Gastroesophageal sphincter (tissue), 4 donors: ENCODE results near the gene WDR87. TPM values are rescaled to one million over a fixed set of nuclear protein-coding genes. Genes with fewer than 3 reads are reported as not detected.
A peak's percentile ranks its signal among the peaks of the same experiment; 100 is the strongest.

Experiments used
- ATAC-seq: fragments of 150-250 bp; one replicate; pipeline ENCODE4 v1.9.1; 2016; ENCODE audit warnings: mild to moderate bottlenecking, moderate library complexity
- H3K27ac ChIP-seq, 4 donors: fragments of 200-600 bp; sonication (generic) in 3 of 4; 1 replicate in 3 of 4; 2 replicates in 1 of 4; pipeline ENCODE4 v1.5.1; 2016 to 2019
- H3K27me3 ChIP-seq: fragments of 200-600 bp; sonication (generic); one replicate; pipeline ENCODE4 v1.5.1; 2019
- H3K36me3 ChIP-seq, 2 donors: fragments of 200-600 bp; sonication (generic); one replicate each; pipeline ENCODE4 v1.5.1; 2019; ENCODE audit warnings: control low read depth in 1 of 2
- H3K4me1 ChIP-seq, 3 donors: fragments of 200-600 bp; sonication (generic); 1 replicate in 2 of 3; 2 replicates in 1 of 3; pipeline ENCODE4 v1.5.1; 2016 to 2019; ENCODE audit warnings: control low read depth in 2 of 3
- H3K4me3 ChIP-seq, 2 donors: fragments of 200-600 bp; sonication (generic); one replicate each; pipeline ENCODE4 v1.5.1; 2019; ENCODE audit warnings: mild to moderate bottlenecking in 1 of 2, moderate library complexity in 1 of 2
- H3K9me3 ChIP-seq, 3 donors: fragments of 200-600 bp; sonication (generic); one replicate each; pipeline ENCODE4 v1.5.1; 2017 to 2019; ENCODE audit warnings: control low read depth in 2 of 3
- EP300 ChIP-seq: sonication (generic); formaldehyde crosslinking; IDR thresholded peaks from one replicate; pipeline ENCODE4 v1.6.1; 2017; ENCODE audit warnings: antibody characterized with exemption, mild to moderate bottlenecking
- POLR2A ChIP-seq, 2 donors: fragments of 450-650 bp; IDR thresholded peaks; one replicate each; pipeline ENCODE4 v1.6.1; 2017; ENCODE audit warnings: antibody characterized with exemption in 2 of 2, mild to moderate bottlenecking in 2 of 2, moderate library complexity in 1 of 2
- POLR2AphosphoS5 ChIP-seq: sonication (generic); formaldehyde crosslinking; IDR thresholded peaks from one replicate; pipeline ENCODE4 v1.6.1; 2017; ENCODE audit warnings: antibody characterized with exemption
- WGBS, 2 donors: methylation state at CpG; one replicate each; pipeline ENCODE4 v1.1.5; 2018; ENCODE audit warnings: low coverage in 1 of 2; 5-methylcytosine and 5-hydroxymethylcytosine counted together
- total RNA-seq, 4 donors: library from RNA; depleted of rRNA; stranded (reverse); fragments of >200 nt; gene quantifications; one replicate each; pipeline ENCODE4 v1.1.0, GENCODE V29; 2016
- TF ChIP-seq, protein P1 (sequence below), 4 experiments: fragments of 200-600 bp in 2 of 4; fragments of 450-650 bp in 2 of 4; sonication (generic) in 1 of 4; IDR thresholded peaks; one replicate each; pipeline ENCODE4 v1.5.1; 2017 to 2019; ENCODE audit warnings: antibody characterized with exemption in 4 of 4, mild to moderate bottlenecking in 2 of 4, moderate library complexity in 2 of 4

The WDR87 gene
- total RNA-seq, 4 donors from 2014 or later: not detected

DNA sequence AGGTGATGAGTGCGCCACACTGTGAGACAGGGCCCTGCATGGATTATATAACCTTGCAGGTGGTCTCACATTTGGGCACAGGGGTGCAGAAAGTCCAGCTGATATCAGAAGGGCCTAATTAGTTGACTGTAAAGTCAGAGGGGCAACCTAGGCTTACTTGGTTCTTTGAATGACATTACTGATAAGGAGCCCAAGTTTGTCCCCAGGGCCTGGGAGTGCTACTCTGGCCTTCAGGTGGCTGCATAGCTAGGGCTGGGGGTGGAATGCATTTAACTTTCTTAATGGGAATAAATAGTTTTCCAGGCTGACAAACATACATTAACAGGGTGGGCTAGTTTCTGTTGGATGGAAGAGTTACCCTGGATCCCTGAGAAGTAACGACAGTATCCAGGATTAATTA lies 3.3 kb downstream of the WDR87 start:
- Histone ChIP-seq H3K4me1 (peaks cover 0 to 12% (median 4%) of the 10 kb centered on the region in 3 donors), H3K27me3 (no peaks in the 10 kb centered on the region), H3K4me3 (no peak overlapping the region), H3K36me3 (no peaks in the 10 kb centered on the region), H3K9me3 (no peaks in the 10 kb centered on the region), H3K27ac (no peak overlapping the region)
- WGBS, 2 donors: 79 to 86% methylated on average over 1 to 2 of the region's 2 CpGs
- no peak for ATAC-seq
- TF ChIP-seq POLR2AphosphoS5 (no peak), EP300 (no peak), POLR2A (IDR thresholded peaks at IDR 0.05) (no peak)
- TF ChIP-seq, protein P1, sequence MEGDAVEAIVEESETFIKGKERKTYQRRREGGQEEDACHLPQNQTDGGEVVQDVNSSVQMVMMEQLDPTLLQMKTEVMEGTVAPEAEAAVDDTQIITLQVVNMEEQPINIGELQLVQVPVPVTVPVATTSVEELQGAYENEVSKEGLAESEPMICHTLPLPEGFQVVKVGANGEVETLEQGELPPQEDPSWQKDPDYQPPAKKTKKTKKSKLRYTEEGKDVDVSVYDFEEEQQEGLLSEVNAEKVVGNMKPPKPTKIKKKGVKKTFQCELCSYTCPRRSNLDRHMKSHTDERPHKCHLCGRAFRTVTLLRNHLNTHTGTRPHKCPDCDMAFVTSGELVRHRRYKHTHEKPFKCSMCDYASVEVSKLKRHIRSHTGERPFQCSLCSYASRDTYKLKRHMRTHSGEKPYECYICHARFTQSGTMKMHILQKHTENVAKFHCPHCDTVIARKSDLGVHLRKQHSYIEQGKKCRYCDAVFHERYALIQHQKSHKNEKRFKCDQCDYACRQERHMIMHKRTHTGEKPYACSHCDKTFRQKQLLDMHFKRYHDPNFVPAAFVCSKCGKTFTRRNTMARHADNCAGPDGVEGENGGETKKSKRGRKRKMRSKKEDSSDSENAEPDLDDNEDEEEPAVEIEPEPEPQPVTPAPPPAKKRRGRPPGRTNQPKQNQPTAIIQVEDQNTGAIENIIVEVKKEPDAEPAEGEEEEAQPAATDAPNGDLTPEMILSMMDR (IDR thresholded peaks at IDR 0.05): no peak

DNA sequence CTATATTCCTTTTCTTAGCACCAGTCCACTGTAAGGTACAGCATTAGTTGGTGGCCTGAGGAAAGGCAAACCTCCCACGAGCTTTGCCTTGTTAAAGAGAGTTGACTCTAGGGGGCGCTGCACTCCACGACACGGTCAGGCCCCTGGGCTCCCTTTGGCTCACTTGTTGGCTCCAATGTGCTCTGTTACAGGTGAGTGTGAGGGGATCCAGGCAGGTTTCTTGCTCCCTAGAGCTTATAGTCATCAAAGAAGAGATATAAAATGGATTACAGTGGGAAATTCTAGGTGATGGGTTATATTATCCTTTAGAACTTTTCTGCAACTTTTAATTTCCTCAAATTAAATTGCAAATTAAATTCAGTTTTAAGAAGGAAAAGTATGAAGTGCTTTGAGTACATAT lies 3.7 kb downstream of the WDR87 start:
- ATAC-seq: no peak
- 0% methylated on average over 4 of the region's 4 CpGs; no CpG with 5 or more reads in 1 of the 2 donors for WGBS, 2 donors
- TF ChIP-seq POLR2A (IDR thresholded peaks at IDR 0.05): no peak
- TF ChIP-seq, protein P1 (IDR thresholded peaks at IDR 0.05): peak in 3 of 4 experiments; percentile 45 to 73 (median 62)

DNA sequence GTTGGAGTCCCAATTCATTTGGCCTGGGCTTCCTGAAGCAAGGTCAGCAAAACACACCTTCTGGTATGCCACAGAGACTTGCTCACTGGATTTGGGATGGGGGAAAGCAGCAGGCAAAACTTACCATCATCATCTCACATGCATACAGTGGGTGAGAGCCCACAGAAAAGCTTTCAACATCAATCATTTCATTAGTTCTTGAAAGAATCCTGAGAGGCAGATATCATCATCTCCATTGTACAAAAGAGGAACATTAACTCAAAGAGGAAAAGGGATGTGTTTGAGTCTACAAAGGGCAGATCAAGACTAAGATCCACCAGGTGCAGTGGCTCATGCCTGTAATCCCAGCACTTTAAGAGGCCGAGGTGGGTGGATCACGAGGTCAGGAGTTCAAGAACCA lies 6.4 kb downstream of the WDR87 start:
- no peaks in the 10 kb centered on the region for H3K36me3 ChIP-seq
- no peak for TF ChIP-seq POLR2A (IDR thresholded peaks at IDR 0.05)
- TF ChIP-seq, protein P1 (IDR thresholded peaks at IDR 0.05): no peak
- TF ChIP-seq POLR2AphosphoS5: no peak
- no peak for TF ChIP-seq EP300
- H3K4me3 ChIP-seq: no peak overlapping the region
- H3K27ac ChIP-seq: no peak overlapping the region
- ATAC-seq: no peak
- 81% methylated on average over 2 of the region's 2 CpGs; no CpG with 5 or more reads in 1 of the 2 donors for WGBS, 2 donors
- H3K9me3 ChIP-seq: no peaks in the 10 kb centered on the region
- H3K27me3 ChIP-seq: no peaks in the 10 kb centered on the region
- no peaks in the 10 kb centered on the region for H3K4me1 ChIP-seq

More for the DNA sequence above, 3.7 kb downstream of the WDR87 start:
- Histone ChIP-seq H3K27me3 (no peaks in the 10 kb centered on the region), H3K36me3 (no peaks in the 10 kb centered on the region), H3K4me1 (peaks cover 0 to 8% (median 0%) of the 10 kb centered on the region in 3 donors), H3K9me3 (no peaks in the 10 kb centered on the region), H3K4me3 (no peak overlapping the region), H3K27ac (no peak overlapping the region)

DNA sequence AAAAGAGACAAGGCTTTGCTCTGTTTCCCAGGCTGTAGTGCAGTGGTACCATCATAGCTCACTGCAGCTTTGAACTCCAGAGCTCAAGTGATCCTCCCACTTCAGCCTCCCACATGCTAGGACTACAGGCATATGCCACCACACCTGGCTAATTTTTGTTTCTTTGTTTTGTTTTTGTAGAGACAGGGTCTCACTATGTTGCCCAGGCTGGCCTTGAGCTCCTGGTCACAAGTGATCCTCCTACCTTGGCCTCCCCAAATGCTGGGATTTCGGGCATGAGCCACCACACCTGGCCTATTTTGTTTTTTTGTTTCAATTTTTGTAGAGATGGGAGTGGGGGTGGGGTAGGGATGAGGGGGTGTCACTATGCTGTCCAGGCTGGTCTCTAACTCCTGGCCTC lies 6.9 kb downstream of the WDR87 start:
- no peaks in the 10 kb centered on the region for H3K27me3 ChIP-seq
- H3K4me3 ChIP-seq: no peak overlapping the region
- no peaks in the 10 kb centered on the region for H3K9me3 ChIP-seq
- no peak overlapping the region for H3K27ac ChIP-seq
- TF ChIP-seq POLR2AphosphoS5: no peak
- TF ChIP-seq, protein P1 (IDR thresholded peaks at IDR 0.05): no peak
- H3K36me3 ChIP-seq: no peaks in the 10 kb centered on the region
- 57 to 100% methylated on average over 1 of the region's 1 CpG for WGBS, 2 donors
- ATAC-seq: no peak
- no peaks in the 10 kb centered on the region for H3K4me1 ChIP-seq

DNA sequence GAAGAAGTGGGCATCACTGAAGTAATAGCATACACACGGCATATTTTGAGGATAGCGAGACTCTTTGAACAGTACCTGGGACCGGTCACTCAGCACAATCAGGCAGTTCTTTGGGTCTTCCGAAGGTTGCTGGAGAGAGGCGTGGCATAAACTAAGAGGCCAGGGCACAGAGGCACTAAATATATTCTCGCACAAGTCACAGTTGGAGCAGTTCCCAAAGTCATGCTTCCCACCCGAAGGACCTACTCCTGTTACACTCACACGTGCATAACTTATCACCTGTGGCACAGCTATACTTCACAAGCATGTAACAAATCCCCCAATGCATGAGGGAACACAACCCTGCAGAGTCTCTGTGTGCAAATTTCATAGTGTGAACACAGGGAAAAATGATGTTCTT lies 10.2 kb downstream of the WDR87 start:
- 71 to 86% methylated on average over 4 to 8 of the region's 8 CpGs for WGBS, 2 donors
- no peak for ATAC-seq
- no peak overlapping the region for H3K4me3 ChIP-seq

More for the DNA sequence above, 10.2 kb downstream of the WDR87 start:
- H3K27ac ChIP-seq: no peak overlapping the region
- H3K9me3 ChIP-seq: no peaks in the 10 kb centered on the region
- TF ChIP-seq POLR2A (IDR thresholded peaks at IDR 0.05) (no peak), POLR2AphosphoS5 (no peak), EP300 (no peak)
- TF ChIP-seq, protein P1 (IDR thresholded peaks at IDR 0.05): no peak
- H3K4me1 ChIP-seq: no peaks in the 10 kb centered on the region
- peaks cover 15% of the 10 kb centered on the region for H3K27me3 ChIP-seq
- H3K36me3 ChIP-seq: no peaks in the 10 kb centered on the region
